Keratinocyte (primary cell): Measurements from ENCODE around the gene SFRP5.

Source experiments
- CTCF ChIP-seq, 3 experiments: IDR thresholded peaks in 1 of 3; conservative IDR thresholded peaks in 1 of 3; optimal IDR thresholded peaks in 1 of 3; 2 replicates in 2 of 3; 3 replicates in 1 of 3; pipeline versions ENCODE3 to v1.5.1; 2011; ENCODE audit warnings: low read length in 3 of 3, mild to moderate bottlenecking in 3 of 3, moderate library complexity in 2 of 3, control low read depth in 1 of 3, inconsistent platforms in 1 of 3; ENCODE audit not compliant: insufficient read depth in 2 of 3; ENCODE audit errors: extremely low read depth in 1 of 3
- EZH2 ChIP-seq: IDR thresholded peaks from one replicate; pipeline ENCODE4 v1.6.1; 2012; ENCODE audit warnings: inconsistent platforms, mild to moderate bottlenecking, low read length, moderate library complexity

GRCh38 chr10:97810446-97810845, 38.6 kb upstream of the SFRP5 start:
- TF ChIP-seq CTCF (optimal IDR thresholded peaks at IDR 0.05 in 1 of 3, IDR thresholded peaks at IDR 0.05 in 1 of 3, conservative IDR thresholded peaks at IDR 0.05 in 1 of 3; ENCODE audit: extremely low read depth in 1 of 3, insufficient read depth in 2 of 3, low read length in 3 of 3): no peak
- no peak for TF ChIP-seq EZH2
